Activated CD4-positive, alpha-beta T cell treated with anti-CD3 and anti-CD28 coated beads, Interleukin-2, amount 50 U/mL, for 48 hours (primary cell): ENCODE measurements around the gene KIAA1958.
"Not testable (repeated sequence)": the region's sequence is repeated elsewhere in the genome, so short reads cannot be mapped to it uniquely, and the experiment has no call there.

ENCODE experiments used
- DNase-seq, 2 experiments: peaks; one replicate each; pipeline ENCODE4 v3.0.0-alpha.2; 2020

The KIAA1958 gene

DNA sequence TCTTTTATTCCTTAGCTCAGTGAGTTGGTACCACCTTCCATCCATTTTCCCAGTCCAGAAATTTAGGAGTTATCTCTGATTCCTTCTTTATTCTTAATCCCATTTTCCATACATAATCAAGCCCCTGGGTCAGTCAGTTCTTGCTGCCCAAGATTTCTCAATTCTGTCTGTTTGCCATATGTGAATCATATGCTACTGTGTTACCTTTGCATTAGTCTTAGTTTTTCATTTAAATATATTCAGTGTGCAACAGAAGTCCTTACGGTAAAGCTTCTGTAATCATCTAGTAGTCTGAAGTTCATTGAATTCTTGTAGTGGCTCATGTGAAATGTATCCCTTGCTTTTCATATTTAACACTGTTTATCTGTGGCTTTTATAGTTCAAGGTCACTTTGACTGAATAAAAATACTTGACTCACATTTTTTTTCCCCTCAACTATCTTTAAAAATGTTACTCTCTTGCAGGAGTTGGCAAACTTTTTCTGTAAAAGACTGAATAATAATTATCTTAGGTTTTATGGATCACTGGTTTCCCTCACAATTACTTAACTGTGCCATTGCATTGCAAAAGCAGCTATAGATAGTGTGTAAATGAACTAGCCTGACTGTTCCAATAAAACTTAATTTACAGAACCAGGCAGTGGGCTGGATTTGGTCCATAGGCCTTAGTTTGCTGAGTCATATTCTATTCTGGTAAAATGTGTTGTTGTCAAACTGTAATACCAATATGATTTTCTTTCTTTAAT, 6.9 kb downstream of the KIAA1958 start:
- no peak for DNase-seq

- DNase-seq = no peak
Observed at GRCh38 chr9:112494153-112494552, 7.5 kb downstream of the KIAA1958 start.

DNA sequence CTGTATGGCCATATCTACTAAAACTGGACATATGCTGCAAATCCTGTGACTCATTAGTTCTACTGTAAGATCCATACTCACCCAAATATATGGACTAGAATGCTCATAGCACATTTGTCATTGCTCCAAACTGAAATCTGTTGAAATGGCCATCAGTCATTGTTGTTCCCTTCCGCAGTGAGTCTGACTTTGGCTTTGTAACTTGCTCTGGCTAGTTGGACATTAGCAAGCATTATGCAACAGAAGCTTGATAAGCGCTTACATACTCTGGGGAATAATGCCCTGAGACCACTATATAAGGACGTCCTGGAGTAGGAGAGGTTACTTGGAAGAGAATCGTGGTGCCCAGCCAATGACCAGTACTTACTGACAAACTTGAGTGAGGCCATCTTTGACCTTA, 9.0 kb downstream of the KIAA1958 start:
- no peak for DNase-seq

DNA sequence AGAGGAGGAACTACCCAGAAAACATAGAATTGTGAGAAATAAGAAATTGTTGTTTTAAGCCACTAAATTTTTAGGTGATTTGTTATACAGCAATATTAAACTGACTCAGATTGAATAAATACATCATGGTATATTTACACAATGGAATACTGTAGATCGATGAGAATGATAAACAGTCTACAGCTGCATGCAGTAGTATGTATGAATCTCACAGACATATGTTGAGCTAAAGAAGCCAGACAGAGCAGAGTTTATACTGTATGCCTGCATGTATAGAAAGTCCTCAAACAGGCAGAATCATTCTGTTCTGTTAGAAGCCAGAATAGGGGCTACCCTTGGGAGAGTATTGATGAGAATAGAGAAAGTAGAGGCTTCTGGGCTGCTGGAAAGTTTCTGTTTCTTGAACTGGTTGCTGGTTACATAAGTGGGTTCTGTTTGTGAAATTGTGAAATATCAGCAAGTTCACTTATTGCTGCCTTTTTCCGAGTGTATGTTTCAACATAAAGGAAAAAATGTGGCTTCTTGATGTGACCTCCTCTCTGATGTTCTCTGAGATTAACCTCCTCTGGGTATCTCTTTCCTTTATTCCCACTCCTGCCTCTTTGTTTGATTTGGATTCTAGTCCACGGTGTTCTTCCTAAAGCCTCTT, 9.6 kb downstream of the KIAA1958 start:
- no peak for DNase-seq

- DNase-seq = no peak
Observed at GRCh38 chr9:112500842-112501241, 14.2 kb downstream of the KIAA1958 start.

- no peak for DNase-seq
Observed at GRCh38 chr9:112501287-112501686, 14.7 kb downstream of the KIAA1958 start.

GRCh38 chr9:112502175-112502946, 15.7 kb downstream of the KIAA1958 start:
- no peak for DNase-seq

DNA sequence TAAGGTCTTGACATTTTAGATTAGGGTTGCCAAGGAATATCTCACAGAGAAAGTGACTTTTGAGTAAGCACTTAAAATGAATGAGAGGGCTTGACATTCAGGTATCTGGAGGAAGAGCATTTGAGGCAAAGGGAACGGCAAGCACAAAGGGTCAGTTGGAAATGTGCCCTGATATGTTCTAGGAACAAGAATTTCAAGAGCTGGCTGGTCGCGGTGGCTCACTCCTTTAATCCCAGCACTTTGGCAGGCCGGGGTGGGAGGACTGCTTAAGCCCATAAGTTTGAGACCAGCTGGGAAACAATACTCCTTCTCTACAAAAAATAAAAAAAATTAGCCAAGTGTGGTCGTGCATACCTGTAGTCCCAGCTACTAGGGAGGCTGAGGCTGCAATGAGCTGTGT, 16.5 kb downstream of the KIAA1958 start:
- no peak for DNase-seq

GRCh38 chr9:112505086-112505485, 18.5 kb downstream of the KIAA1958 start:
- no peak for DNase-seq

GRCh38 chr9:112505607-112506006, 19.0 kb downstream of the KIAA1958 start:
- no peak for DNase-seq

GRCh38 chr9:112506571-112506970, 19.9 kb downstream of the KIAA1958 start:
- no peak for DNase-seq

- no peak for DNase-seq
Observed at GRCh38 chr9:112507001-112507680, 20.5 kb downstream of the KIAA1958 start.

GRCh38 chr9:112508377-112508776, 21.8 kb downstream of the KIAA1958 start:
- DNase-seq = no peak

GRCh38 chr9:112512377-112512776, 25.8 kb downstream of the KIAA1958 start:
- not testable (repeated sequence) for DNase-seq

GRCh38 chr9:112516769-112517168, 30.1 kb downstream of the KIAA1958 start:
- DNase-seq = no peak

DNA sequence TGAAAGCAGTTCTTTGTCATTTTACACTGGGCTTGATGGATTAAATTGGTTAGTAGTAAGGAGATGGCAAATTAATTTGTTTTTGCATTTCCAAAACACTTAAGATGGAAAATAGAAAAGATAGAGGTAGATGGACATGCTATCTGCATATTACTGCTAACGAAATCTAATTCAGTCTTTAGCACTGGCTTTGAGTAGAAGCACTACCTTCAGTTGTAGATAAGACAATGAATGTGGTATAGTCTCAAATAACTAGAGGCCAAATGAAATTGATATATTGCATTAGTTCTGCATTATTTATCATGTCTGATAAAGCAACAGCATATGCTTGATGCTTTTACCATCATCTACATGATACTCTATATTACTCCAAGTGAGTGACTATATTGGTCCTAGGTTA, 33.4 kb downstream of the KIAA1958 start:
- DNase-seq = no peak

- no peak for DNase-seq
Observed at GRCh38 chr9:112520656-112521055, 34.0 kb downstream of the KIAA1958 start.

- no peak for DNase-seq
Observed at GRCh38 chr9:112526973-112527372, 40.3 kb downstream of the KIAA1958 start.

DNA sequence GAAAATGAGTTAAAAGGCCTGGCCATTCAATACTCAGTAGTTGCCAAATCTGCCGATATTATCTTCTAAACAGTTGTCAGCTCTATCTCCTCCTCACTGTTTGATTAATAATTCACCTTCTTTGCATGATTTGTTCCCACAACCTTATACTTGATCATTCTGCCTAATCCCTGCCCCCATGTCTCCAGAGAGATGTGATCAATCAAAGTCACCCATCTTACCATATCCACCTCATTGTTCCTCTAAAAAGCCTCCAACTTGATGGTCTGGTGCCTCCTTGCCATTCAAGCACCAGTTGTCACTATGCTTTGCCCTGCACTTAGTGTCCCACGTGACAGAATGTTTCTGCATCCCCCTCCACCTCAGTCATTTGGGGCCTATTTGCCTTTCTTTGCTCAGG, 41.3 kb downstream of the KIAA1958 start:
- no peak for DNase-seq

- DNase-seq = no peak
Observed at GRCh38 chr9:112529316-112529715, 42.7 kb downstream of the KIAA1958 start.

DNA sequence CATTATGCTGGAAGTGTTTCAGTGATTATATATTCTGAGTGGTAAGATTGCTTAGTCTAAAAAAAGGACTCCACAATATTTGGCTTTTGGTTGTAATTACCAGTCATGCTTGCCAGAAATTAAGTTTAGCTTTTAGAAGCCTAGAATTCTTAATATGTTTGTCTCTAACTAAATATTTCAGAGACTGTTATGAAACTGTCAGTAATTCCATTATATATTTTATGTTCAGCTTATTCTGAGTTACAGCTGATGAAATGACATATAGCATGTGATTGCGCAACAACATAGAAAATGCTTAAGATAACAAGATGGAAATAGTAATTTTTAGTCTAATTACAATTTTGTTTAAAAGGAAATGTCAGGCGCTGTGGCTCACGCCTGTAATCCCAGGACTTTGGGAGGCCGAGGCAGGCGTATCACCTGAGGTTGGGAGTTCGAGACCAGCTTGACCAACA, 44.2 kb downstream of the KIAA1958 start:
- DNase-seq = no peak

DNA sequence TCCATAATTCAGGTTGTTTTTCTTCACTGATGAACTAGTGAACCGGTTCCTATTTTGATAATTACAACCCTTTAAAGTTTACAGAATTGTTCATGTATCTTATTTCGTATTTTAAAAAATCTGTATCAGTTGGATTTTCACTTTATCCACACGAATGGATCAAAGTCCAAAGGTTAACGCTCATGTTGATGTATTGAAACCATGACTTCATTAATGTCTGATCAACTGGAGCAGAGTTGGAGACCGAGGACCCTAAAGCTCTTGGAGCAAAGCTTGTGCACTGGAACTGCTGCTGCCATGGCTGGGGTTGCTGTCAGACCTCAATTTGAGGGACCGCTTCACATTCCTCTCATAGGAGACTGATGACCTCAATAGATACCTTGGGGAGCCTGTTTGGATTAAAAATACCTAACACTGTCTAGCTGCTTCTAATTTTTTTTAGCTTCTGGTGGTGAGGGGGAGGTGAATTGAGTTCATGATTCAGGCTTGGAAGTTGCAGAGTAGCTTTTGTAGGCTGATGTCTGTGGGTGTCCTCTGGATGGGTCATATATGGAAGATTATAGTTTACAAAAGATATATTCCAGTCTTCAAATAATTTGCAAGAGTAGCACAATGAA, 45.1 kb downstream of the KIAA1958 start:
- no peak for DNase-seq

DNA sequence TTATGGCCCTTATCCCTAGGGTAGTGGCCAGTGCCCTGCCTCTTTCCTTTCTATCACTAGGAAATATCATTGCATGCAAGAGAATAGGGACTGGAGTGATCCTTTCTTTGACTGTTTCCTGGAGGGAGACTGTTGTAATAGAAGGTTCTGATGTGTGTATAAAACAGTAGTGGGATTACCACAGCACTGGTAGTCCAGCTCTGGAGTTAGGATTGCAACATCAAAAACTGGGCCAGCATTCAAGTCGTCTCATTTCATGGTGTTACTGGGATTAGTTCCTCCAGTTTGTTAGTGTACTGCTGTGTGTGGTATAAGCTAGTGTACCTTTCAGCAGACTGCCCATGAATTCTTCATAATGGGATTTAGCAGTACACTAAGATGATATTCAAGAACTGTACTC, 45.8 kb downstream of the KIAA1958 start:
- no peak for DNase-seq
